DOHH2 (cell line): ENCODE data around the gene CD58.

ENCODE experiments used
- H3F3A ChIP-seq: fragments of 200-600 bp; sonication (generic), shearing (Covaris generic); 2 replicates; pipeline ENCODE4 v1.6.0; 2016; ENCODE audit warnings: antibody characterized with exemption, mild to moderate bottlenecking; ENCODE audit not compliant: control insufficient read depth, insufficient read depth
- H3K27ac ChIP-seq: fragments of 200-600 bp; sonication (generic); 2 replicates; pipeline ENCODE4 v1.5.1; 2014; ENCODE audit warnings: low read depth, mild to moderate bottlenecking, low read length, moderate library complexity
- H3K27me3 ChIP-seq: fragments of 200-600 bp; sonication (generic); 2 replicates; pipeline ENCODE4 v1.6.1; 2014; ENCODE audit warnings: mild to moderate bottlenecking, low read length, mixed read lengths; ENCODE audit not compliant: control insufficient read depth
- H3K36me3 ChIP-seq: fragments of 200-600 bp; sonication (generic); 2 replicates; pipeline ENCODE4 v1.6.1; 2014; ENCODE audit warnings: mild to moderate bottlenecking, low read length, moderate library complexity, mixed read lengths; ENCODE audit not compliant: control insufficient read depth
- H3K4me1 ChIP-seq: fragments of 200-600 bp; sonication (generic); 2 replicates; pipeline ENCODE4 v1.6.1; 2014; ENCODE audit warnings: mild to moderate bottlenecking, low read length, mixed read lengths; ENCODE audit not compliant: control insufficient read depth
- H3K4me2 ChIP-seq: fragments of 200-600 bp; sonication (generic); 2 replicates; pipeline ENCODE4 v1.6.0; 2014; ENCODE audit warnings: mild to moderate bottlenecking, low read length, moderate library complexity
- H3K4me3 ChIP-seq: fragments of 200-600 bp; sonication (generic); 2 replicates; pipeline ENCODE4 v1.5.1; 2014; ENCODE audit warnings: mild to moderate bottlenecking, low read length, mixed read lengths
- H3K79me2 ChIP-seq: fragments of 200-600 bp; sonication (generic); 2 replicates; pipeline ENCODE4 v1.6.1; 2014; ENCODE audit warnings: mild to moderate bottlenecking, low read length, mixed read lengths; ENCODE audit not compliant: control insufficient read depth
- H3K9me2 ChIP-seq: fragments of 200-600 bp; sonication (generic); replicated peaks from 2 replicates; pipeline ENCODE4 v1.6.1; 2014; ENCODE audit warnings: mild to moderate bottlenecking, low read length, mixed read lengths; ENCODE audit not compliant: control insufficient read depth
- H3K9me3 ChIP-seq: fragments of 200-600 bp; sonication (generic); 2 replicates; pipeline ENCODE4 v1.6.1; 2014; ENCODE audit warnings: antibody characterized with exemption, low read length, mixed read lengths; ENCODE audit not compliant: control insufficient read depth, insufficient read depth
- H4K20me1 ChIP-seq: fragments of 200-600 bp; sonication (generic); 2 replicates; pipeline ENCODE4 v1.6.0; 2014; ENCODE audit warnings: low read depth, mild to moderate bottlenecking, antibody characterized with exemption, low read length, moderate library complexity; ENCODE audit not compliant: control insufficient read depth, insufficient read depth
- CTCF ChIP-seq: fragments of 200-600 bp; sonication (generic); IDR thresholded peaks from one replicate; pipeline ENCODE4 v1.5.1; 2014; ENCODE audit warnings: antibody characterized with exemption, mild to moderate bottlenecking, low read depth, low read length; ENCODE audit not compliant: poor library complexity, severe bottlenecking
- EZH2phosphoT487 ChIP-seq: fragments of 200-600 bp; sonication (generic); IDR thresholded peaks from 2 replicates; pipeline ENCODE4 v1.6.1; 2017; ENCODE audit warnings: borderline replicate concordance, mild to moderate bottlenecking, antibody characterized with exemption, low read length, moderate library complexity, mixed read lengths

CD58 gene

GRCh38 chr1:116561563-116561962, 9.3 kb downstream of the CD58 start:
- Histone ChIP-seq H4K20me1 (no peaks in the 10 kb centered on the region), H3K9me2 (no peaks in the 10 kb centered on the region), H3K27me3 (no peaks in the 10 kb centered on the region), H3K79me2 (no peaks in the 10 kb centered on the region), H3K27ac (no peak overlapping the region), H3K4me2 (no peak overlapping the region), H3K9me3 (peaks cover 9% of the 10 kb centered on the region; the same call in 1 of the 2 replicates), H3K4me3 (no peak overlapping the region), H3F3A (no peaks in the 10 kb centered on the region), H3K36me3 (no peaks in the 10 kb centered on the region), H3K4me1 (peaks cover 3% of the 10 kb centered on the region; the same call in 1 of the 2 replicates)
- TF ChIP-seq EZH2phosphoT487: no peak
- TF ChIP-seq CTCF: no peak

GRCh38 chr1:116560704-116561490, 9.9 kb downstream of the CD58 start:
- TF ChIP-seq EZH2phosphoT487 (no peak), CTCF (no peak)
- no peak overlapping the region for H3K4me3 ChIP-seq
- no peaks in the 10 kb centered on the region for H3K36me3 ChIP-seq
- peaks cover 9% of the 10 kb centered on the region; the same call in 1 of the 2 replicates for H3K9me3 ChIP-seq
- H3K9me2 ChIP-seq: no peaks in the 10 kb centered on the region
- H3K27me3 ChIP-seq: no peaks in the 10 kb centered on the region
- H3K27ac ChIP-seq: no peak overlapping the region
- no peak overlapping the region for H3K4me2 ChIP-seq
- H3F3A ChIP-seq: no peaks in the 10 kb centered on the region
- no peaks in the 10 kb centered on the region for H4K20me1 ChIP-seq
- peaks cover 3% of the 10 kb centered on the region; the same call in 1 of the 2 replicates for H3K4me1 ChIP-seq
- H3K79me2 ChIP-seq: no peaks in the 10 kb centered on the region

GRCh38 chr1:116559304-116559761, 11.5 kb downstream of the CD58 start:
- Histone ChIP-seq H3K9me2 (no peaks in the 10 kb centered on the region), H4K20me1 (no peaks in the 10 kb centered on the region), H3K4me2 (no peak overlapping the region), H3K9me3 (peaks cover 9% of the 10 kb centered on the region; the same call in 1 of the 2 replicates), H3K4me1 (peaks cover 3% of the 10 kb centered on the region; the same call in 1 of the 2 replicates), H3K4me3 (no peak overlapping the region), H3F3A (no peaks in the 10 kb centered on the region), H3K27me3 (no peaks in the 10 kb centered on the region), H3K27ac (no peak overlapping the region), H3K36me3 (no peaks in the 10 kb centered on the region), H3K79me2 (no peaks in the 10 kb centered on the region)
- no peak for TF ChIP-seq CTCF
- no peak for TF ChIP-seq EZH2phosphoT487
